ENCODE measurements around the gene PHF21B.

DNA sequence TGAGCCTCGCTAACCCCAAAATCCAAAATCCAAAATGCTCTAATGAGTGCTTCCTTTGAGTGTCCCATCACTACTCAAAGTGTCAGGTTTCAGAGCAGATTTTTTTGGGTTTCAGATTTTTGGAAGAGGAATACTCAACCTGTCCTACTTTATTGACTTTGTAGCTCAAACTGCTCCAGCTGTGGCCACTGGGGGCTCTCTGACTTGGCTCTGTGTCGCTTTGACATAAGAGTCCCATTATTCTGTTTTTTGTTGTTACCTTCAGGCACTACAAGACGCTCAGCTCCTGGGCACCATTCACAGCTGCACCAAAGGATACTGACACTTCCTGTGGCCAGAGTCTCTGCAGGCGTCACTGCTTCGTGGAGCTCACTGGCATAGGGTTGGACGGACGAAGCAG, 41.1 kb downstream of the PHF21B start:
- TF ChIP-seq POLR2A (IDR thresholded peaks at IDR 0.05; ENCODE audit: low read depth, low read length) (no peak), TAF1 (IDR thresholded peaks at IDR 0.05; ENCODE audit: low read depth, low read length) (no peak), POU2F2 (IDR thresholded peaks at IDR 0.05; ENCODE audit: low read depth, low read length) (no peak), POLR2AphosphoS5 (IDR thresholded peaks at IDR 0.05; ENCODE audit: low read depth, low read length) (no peak)
